Kidney tubule cell (primary cell): ENCODE data around the gene ANP32B.
"Not testable (repeated sequence)": the region's sequence is repeated elsewhere in the genome, so short reads cannot be mapped to it uniquely, and the experiment has no call there.

Source experiments
- DNase-seq: peaks from one replicate; pipeline ENCODE4 v3.0.0-alpha.2; 2018; ENCODE audit warnings: low spot score

ANP32B gene

DNA sequence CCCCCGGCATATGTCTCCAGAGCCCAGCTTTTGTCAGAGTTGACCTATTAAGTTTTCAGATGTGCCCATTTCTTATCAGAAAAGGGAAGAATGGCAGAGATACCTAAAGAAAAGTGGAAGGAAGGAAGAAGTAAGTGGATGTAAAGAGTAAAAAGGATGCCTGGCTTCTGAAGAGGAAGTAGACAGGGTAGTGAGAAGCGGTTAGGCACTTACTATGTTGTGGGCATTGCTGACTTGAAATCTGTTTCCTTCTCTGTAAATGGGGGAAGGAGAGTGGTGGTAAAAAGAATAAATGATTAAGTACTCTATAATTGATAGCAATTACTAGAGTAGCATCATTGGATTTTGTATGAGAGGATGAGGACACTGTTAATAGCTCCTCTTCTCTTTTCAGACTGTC lies 9.9 kb downstream of the ANP32B start:
- DNase-seq = no peak

DNA sequence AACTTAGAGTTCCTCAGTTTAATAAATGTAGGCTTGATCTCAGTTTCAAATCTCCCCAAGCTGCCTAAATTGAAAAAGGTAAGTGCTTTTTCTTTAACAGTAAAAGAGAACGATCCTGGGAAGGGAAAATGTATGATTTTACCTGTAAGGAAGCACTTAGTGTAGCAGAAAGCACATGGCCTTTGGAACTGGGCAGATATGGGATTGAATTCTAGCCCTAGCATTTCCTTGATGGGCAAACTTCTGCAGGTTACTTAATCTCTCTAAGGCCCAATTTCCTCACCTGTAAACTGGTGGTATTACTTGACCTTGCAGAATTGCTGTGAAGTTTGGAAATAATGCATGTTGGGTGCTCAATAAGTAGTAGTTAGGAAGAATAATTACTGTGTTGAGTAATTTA lies 11.6 kb downstream of the ANP32B start:
- no peak for DNase-seq

DNA sequence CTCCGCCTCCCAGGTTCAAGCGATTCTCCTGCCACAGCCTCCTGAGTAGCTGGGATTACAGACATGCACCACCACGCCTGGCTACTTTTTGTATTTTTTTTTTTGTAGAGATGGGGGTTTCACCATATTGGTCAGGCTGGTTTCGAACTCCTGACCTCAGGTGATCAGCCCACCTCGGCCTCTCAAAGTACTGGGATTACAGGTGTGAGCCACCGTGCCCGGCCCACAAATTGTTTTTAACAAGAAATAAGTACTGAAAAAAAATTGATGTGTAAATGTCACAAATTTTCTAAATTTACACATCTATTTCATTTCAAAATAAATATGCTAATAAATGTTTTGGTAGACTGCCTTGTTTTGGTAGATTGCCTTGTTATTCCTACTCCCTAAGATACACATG lies 13.5 kb downstream of the ANP32B start:
- DNase-seq = not testable (repeated sequence)

DNA sequence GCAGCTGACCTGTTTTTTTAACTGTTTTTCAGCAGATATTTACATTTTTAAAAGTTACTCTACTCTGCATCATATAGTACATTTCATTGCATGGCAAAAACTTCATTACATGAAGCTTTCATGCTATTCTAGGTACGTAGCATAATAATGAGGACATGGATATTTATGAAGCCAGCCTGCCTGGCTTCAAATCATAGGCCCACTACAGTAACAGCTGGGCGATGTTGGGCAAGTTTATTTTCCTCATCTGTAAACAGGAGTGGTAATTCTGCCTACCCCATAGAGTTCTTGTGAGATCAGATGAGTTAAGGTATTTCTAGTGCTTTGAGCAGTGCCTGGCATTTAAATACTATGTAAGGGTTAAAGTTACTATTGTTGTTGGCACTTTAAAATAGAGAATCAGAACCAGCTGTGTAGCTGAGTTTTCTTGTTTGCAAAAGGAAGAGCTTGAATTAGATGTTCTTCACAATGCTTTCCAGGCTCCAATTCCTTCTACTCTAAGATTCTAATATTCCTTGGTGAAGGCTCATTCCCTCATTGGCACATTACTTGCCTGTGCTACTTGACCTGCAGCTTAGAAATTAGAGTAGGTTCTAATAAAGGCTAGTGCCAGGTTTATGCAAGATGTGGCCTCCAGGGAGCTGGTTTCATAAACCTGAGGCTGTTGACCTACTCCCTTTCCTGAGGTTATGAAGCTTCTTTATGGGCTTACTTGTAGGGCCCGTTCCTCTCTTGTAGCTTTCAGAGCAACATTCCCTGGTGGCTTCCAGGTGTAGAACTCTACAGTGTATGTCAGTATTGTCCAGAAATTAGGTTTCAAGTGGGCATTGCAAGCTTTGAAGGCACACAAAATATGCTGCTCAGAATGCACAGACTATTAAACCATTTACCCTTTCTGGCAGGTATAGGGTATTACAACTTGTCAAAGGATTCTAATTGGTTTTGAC lies 14.5 kb downstream of the ANP32B start:
- no peak for DNase-seq

DNA sequence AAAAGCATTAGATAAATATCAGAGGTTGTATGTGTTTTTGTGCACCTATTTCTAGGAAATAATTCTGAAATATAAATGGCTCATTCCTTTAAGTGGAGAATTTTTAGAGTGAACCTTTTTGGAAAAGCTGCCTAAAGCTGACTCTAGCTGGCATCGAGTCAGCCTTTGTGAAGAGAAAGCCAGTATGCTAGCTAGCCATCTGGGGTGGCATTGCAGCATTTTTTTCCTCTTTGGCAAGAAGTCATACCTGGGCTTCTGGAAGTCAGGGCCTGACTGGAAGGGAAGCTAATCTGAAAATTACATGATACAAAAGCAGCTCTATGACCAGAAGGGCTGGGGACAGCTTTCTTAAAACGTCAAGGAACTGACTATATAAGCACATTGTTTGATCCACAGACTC lies 19.7 kb downstream of the ANP32B start:
- no peak for DNase-seq

DNA sequence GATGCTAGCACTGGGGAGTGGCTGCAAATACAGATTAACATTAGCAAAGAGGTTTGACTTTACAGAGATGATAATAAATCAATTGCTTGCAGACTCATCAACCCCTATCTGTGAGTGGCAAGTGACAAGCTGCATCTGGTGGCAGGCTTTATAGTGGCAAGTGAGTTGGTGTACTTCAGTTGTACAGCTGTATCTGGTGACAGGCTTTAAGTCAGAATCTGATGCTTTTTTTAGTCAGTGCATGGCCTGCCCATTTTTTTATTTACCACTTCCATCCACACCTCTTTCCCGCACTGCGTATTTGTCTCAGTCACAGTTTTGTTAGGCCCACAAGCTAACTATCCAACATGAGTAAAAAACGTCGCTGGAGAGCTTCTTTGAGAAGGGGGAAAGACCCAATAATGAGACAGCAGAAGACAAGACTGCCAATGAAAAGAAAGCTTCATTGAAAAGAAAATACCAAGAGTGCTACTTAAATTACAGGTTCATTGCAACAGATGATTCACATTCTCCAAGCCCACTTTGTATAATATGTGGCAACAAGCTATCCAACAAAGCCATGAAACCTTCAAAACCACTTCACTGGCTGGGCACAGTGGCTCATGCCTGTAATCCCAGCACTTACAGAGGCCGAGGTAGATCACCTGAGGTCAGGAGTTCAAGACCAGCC lies 23.1 kb downstream of the ANP32B start:
- no peak for DNase-seq

DNA sequence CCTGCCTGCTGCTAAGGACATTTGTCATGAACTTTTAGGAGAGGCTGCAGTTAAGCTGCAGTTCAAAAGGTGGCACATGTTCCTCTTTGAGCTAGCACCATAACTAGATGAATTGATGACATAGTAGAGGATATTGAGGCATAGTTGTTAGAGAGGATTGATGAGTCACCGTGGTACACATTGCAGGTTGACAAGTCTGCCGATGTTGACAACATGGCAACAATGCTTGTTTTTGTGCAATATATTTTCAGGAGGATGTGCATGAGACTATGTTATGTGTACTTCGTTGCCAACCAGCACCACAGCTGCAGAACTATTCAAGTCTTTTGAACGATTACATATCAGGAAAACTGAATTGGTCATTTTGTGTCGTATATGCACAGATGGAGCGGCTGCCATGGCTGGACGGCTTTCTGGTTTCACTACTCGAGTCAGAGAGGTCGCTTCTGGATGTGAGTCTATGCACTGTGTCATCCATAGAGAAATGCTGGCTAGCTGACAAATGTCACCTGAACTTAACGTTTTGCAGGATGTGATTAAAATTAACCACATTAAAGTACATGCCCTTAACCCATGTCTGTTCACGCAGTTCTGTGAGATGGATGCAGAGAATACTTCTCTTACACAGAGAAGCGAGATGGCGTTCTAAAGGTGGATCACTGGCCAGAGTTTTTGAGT lies 24.2 kb downstream of the ANP32B start:
- peak; percentile 69 for DNase-seq

DNA sequence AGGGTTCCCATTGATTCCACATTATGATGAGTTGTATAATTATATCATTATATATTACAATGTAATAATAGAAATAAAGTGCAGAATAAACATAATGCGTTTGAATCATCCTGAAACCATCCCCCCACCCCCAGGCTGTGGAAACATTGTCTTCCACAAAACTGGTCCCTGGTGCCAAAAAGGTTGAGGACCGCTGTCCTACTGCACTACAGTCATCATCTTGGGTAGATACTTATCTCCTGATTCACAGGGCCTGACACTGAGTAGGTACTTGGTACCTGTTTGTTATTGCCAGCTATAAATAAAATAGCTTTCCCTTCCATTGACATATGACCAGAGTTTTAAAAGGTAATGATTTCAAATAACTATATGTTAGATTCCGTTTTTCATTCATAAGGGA lies 25.6 kb downstream of the ANP32B start:
- no peak for DNase-seq

DNA sequence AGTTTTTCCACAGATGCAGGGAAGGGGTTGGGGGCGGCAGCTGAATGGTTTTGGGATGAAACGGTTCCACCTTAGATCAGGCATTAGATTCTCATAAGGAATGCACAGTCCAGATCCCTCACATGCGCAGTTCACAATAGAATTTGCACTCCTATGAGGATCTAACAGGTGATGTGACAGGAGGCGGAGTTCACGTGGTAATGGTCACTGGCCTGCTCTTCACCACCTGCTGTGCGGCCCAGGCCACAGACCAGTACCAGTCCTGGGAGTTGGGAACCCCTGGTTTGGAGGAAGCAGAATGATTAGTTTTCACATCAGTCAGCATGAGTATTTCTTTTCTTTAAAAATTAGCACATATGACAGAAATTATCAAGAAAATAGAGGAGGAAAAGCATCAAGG lies 26.3 kb downstream of the ANP32B start:
- DNase-seq = no peak

DNA sequence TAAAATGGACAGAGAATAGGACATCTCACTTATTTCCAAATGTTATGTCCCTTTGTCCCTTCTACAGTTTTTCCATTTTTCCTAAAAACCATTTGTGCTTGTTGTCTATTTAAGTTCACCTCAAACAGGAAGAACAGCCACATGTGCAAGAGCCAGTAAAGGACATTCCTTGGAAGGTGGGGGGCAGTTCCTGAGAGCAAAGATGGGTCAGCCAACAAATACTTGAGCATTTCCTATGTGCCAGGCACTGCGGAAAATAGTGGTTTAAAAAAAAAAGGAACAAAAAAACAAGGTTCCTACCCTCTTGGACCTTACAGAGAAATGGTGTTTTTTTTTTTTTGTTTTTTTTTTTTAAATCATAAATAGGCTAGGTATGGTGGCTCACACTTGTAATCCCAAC lies 26.8 kb downstream of the ANP32B start:
- peak; percentile 33 for DNase-seq

DNA sequence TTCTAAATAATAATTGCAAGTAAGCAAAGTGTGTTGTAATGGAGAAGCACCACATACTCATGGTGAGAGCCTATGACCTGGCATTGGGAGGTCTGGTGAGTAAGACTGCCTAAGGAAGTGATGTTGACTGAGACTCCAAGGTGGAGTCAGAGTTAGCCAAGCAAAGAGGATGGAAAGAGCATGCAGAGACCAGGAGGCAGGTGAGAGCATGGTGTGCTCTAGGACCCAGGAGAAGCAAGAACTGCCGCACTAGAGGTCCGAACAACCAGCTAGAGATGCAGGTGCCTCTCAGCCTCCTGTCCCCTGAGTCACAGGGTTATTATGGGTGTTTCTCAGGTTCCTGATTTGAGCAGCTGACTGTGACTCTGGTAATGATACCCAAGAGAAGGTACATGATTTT lies 27.3 kb downstream of the ANP32B start:
- DNase-seq = peak; percentile 99

DNA sequence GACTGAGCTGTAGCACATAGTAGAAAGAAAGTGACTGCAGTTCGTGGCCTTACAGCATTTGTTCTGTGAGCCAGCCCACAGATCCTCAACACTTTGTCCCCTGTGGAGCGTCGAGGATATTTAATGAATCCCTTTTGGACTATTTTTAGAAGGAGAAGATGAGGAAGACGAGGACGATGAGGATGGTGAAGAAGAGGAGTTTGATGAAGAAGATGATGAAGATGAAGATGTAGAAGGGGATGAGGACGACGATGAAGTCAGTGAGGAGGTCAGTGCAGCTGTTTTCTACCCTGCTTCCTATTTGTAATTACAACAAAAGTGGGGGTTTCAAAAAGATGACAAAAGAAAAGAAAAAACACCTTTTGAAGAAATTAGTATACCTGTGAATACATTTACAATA lies 28.0 kb downstream of the ANP32B start:
- no peak for DNase-seq

DNA sequence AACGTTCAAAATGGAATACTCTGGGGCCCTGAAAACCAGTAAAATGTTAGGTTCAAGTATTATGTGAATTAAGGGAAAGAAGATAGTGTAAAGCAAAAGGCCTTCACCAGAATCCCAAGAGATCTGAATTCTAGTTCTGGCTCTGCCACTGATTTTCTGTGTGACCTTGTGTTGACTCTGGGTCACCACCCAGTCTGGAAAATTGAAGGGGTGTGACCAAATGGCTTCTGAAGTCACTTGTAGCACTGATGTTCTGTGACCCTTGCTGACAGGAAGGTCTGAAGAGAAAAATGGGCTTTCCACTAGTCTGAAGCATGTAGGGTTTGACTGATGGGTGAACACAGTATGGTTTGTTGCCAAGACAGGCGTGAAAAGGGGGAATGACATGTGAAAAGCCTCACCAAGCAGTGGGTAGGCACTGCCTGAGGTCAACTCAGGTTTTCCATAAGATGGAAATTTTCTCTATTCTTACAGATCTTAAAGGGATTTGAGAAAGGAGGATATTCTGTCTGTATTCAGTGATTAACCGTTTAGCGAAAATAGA lies 33.1 kb downstream of the ANP32B start:
- DNase-seq = no peak

DNA sequence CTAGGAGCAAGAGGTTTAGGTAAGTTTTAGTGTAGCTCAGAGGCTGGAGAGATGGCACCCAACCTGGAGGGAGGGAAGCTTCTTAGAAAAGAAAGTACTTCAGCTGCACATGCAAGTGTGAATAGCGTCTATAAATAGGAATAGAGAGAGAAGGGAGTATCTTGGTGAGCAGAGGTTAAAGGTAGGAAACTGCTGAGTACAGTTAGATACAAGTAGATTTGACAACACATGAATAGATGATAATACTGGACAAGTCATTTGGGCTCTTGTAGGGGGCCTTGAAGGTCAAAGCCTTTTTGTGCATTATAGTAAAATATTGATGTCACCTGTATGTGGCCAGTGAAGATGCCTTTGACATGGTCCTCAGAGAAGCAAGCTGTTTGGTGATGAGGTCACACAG lies 34.2 kb downstream of the ANP32B start:
- DNase-seq = no peak

DNA sequence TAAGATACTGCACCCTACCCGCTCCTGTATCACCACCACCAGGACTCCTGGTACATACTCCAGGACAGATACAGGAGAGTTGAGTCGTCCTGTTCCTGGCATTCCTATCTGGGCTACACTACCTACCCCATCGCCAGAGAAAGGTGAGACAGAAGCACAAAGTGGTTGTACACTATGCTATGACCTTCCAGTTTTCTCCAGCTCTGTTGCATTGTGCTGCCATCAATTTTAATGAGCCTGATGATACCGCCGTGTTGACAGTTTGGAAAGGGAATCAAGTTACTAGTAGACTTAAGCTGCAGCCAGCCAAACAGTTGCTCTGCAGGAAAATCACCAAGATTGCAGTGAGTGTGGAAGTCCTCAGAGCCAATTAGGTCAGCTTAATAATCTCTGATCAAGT lies 35.2 kb downstream of the ANP32B start:
- DNase-seq = no peak

DNA sequence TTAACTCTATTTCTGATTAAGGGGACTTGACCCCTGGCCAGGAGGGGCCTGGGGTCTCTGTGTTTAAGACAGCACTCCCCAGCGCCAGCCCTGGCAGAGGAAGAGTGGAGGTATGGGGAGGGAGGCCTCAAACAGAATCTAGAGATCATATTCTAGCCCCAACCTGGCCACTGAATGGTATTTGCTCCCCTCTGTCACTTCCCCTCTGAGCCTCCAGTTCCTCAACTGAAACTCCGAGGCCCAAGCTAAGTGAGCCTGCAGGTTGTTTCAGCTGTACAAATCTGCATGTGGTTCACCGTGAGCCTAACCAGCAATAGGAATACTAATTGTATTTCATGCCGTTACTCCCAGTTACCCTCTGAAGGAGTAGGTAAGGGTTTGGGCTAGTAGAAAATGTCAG lies 36.0 kb downstream of the ANP32B start:
- no peak for DNase-seq

DNA sequence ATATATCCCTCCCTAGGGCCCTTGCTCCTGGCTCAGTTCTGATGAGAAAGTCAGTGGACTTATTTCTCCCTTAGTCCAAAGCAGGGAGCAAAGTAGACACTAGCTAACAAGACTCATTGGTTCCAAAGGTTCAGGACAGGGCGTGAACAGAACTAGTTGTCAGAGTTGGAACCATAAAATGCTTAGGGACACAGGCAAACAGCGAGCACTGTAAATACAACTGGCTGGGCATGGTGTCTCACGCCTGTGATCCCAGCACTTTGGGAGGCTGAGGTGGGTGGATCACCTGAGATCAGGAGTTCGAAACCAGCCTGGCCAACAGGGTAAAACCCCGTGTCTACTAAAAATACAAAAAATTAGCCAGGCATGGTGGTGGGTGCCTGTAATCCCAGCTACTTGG lies 36.7 kb downstream of the ANP32B start:
- not testable (repeated sequence) for DNase-seq

DNA sequence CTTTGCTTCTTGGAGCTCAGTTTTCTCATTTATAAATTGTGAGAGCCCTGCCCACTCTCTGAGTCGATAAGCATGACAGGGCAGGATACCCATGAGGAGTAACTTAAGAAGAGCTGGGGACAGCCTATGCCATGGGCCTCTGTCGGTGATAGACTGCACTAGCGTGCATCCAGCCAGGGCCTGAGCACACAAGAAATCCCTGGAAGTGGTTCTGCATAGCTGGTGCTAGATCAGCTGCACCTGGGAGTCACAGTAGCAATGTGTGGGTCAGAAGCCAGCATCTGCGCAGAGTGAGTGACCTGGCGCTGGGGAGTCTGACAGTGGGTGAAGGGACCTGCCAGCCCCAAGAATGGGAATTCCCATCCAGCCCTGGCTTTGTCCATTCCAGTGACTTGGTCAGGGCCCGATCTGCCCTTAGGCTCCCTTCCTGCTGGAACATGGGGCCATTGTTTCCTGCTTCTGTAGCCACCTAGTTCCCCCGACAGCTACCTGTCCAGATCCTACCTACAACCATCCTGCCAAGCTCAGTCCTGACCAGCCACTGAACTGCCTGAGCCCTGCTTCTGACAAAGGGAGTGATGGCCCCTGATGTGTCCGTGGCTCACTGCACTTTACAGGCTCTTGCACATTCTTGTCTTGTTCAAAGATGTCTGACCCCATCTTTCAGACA lies 37.5 kb downstream of the ANP32B start:
- no peak for DNase-seq

DNA sequence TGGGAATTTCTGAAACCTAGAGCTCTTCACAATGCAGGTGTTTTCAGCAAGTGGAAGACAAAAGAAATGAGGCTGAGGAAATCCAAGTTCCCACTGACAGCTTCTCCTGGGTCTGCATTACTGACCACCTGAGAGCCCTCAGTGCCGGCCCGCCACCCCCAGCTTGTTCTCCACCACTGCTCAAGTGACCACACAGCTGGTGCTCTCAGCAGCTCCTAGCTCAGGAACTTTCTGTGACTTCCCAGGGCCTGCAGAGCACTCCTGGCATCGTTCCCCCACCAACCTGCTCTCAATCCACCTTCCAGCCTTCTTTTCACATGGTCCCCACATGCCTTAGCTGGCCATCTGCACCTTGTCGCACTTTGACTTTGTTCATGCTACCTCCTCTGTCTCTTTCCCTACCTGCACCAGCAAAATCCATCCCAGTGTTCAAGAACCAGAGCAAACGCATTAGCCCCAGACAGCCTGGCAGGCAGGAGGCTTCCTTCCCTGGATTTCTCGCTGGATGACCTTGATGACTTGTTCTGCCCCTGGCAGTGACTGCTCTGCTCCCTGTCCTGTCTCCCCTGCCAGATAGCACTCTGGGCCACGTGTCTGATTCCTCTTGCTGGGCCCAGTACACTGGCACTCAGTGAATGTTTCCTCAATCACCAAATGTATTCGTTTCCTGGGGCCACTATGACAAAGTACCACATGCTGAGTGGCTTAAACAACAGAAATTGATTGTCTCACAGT lies 38.3 kb downstream of the ANP32B start:
- no peak for DNase-seq

DNA sequence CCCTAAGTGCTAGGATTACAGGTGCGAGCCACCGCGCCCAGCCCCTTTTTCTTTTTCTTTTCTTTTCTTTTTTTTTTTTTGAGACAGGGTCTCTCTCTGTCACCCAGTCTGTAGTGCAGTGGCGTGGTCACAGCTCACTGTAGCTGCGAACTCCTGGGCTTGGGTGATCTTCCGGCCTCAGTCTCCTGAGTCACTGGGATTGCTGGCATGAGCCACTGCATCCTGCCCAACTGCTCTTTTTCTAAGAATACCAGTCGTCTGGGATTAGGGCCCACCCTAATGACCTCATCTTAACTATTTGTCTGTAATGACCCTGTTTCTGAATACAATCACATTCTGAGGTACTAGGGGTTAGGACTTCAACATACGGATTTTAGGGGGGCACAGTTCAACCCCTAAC lies 39.3 kb downstream of the ANP32B start:
- peak; percentile 35 for DNase-seq

DNA sequence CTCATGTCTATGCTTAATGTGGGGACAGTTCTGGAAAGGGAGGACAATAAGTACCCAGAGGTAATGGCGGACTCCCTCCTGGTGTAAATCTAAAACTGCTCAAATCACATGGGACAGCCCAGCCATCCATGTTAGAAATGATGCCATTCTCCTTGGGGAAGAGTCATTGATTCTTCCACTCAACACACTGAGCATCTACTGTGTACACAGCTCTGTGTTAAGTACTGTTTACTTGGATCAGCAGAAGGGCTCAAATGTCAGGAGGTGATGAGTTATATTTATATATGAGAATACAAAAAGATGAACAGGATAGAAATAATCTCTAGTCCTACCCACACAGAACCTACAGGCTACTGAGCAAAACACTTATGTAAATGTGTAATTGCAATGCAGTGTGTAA lies 41.6 kb downstream of the ANP32B start:
- no peak for DNase-seq
